ENCODE data around the gene CYP4A22.
"Not testable (repeated sequence)": the region's sequence is repeated elsewhere in the genome, so short reads cannot be mapped to it uniquely, and the experiment has no call there.

Gene CYP4A22

DNA sequence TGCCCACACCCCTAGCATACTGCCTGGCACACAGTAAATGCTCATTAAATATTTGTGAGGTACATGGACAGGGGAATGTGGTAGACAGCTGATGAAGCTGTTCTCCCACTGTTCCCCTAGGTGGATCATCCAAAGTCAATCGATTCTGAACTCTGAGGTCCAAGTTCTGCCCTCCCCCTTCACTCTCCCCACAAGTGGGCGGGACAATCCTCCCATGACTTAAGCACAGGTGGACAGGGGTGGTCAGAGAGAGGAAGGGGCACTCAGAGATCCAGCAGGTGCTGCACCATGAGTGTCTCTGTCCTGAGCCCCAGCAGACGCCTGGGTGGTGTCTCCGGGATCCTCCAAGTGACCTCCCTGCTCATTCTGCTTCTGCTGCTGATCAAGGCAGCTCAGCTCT is at the start of gene CYP4A22:
Gene CYP4A22, plus strand, starts transcription at position 244 of the 400 bp plus-strand sequence. Its CDS starts 45 bp downstream, at position 289.
- no peak for DNase-seq (ENCODE audit: low read depth in 2 of 2)

DNA sequence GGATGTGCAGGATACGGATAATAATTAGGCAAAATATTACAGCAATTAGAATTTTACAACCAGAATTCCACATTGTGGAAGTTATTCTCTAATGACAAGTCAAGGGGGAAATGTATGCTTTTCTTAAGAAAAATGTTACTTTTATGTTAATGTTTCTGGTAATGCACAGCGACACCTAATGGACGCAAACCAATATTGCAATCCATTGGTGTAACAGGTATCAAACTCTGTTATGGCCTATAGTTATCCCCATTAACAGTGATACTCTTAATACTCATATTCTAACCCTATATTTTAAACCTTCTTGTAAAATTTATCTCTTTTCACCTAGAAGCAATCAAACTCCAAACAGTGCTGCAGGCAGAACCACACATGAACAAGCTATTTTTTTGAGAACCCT is 47.9 kb upstream of the CYP4A22 start:
- DNase-seq (ENCODE audit: low read depth in 2 of 2) = peak in 1 of 2 donors; percentile 5

DNA sequence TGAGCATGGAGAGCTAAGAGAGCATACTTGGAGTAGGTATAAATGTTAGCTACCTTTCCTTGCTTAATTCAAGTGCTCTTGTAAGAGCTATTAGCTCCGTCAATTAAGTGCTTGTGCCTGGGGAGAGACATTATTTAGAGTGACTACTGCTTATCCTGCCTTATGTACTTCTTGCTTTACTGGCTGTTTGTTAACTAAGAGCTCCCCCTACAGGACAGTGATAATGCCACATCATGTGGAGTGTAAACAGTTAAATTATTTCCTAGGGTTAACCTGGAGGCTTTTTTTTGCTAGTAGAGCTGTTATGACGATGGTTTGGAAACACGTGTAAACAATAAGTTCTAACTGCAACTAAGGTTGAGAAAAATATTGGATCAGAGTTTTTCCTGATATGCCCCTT is 45.8 kb upstream of the CYP4A22 start:
- DNase-seq (ENCODE audit: low read depth in 2 of 2) = not testable (repeated sequence)

DNA sequence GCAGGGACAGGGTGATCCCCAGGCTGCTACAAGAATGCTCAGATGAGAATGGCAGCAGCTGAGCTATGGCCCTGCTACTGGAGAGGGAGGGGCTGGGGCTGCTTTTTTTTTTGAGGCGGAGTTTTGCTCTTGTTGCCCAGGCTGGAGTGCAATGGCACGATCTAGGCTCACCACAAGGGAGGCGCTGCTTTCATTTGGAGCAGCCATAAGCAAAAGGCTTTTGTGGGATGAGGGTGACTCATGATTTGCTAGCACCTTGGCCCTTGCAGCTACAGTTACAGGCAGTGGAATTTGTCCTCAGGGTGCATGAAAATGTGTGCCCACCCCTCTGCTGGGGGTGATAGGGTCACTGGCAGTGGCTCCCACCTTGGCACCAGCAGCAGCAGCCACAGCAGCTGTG is 32.4 kb upstream of the CYP4A22 start:
- no peak for DNase-seq (ENCODE audit: low read depth in 2 of 2)

GRCh38 chr1:47106792-47107191 is 30.4 kb upstream of the CYP4A22 start:
- no peak for DNase-seq (ENCODE audit: low read depth in 2 of 2)

DNA sequence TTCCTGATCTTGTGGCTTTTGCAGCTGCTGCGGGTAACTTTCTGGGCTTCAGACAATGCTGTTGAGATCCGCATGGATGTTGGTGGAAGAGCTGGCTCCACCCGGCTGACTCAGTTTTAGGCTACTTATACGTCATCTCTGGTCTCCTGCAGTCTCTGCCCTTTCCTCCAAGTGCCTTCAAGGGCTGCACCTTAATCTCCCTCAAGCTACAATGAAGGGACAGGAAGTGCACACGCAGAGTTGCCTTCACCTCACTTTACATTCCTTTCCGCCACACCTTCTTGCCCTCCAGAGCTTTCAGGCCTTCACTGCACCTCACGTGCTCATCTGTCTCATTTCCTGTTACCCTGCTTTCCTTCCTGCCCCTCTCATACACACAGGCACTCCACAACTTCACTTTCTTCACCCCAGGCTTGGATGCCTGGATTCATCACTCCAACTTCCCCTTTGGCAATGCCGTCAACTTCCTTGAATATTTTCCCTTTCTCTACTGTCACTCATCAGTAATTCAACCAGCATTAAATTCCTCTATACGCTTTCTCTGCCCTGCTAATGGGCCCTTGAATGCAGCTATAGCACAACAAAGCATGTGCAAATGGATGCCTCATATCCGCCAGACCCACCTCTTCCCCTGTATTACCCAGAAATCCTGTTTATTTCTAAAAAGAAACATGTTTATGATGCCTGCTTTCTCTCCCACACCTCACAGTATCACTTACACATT is 29.2 kb upstream of the CYP4A22 start:
- DNase-seq (ENCODE audit: low read depth in 2 of 2) = not testable (repeated sequence)

GRCh38 chr1:47109482-47109881 is 27.8 kb upstream of the CYP4A22 start:
- DNase-seq (ENCODE audit: low read depth in 2 of 2) = not testable (repeated sequence)

DNA sequence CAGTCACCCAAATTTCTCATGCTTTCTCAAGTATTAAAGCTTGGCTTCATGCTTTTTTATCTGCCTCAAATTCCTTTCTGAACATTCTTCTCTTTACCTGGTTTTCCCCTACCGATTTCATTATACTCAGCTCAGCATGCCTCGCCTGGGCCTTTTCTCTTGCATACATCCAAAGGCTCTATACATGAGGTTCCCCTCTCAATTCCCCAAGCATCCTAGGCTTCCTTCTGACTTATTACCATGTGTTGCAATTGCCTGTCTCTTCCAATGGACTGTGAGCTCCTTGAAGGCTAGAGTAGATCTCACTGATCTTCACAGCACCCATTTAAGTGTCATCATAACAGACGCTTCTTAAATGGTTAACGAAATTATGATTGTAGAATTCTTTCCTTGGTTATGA is 24.1 kb upstream of the CYP4A22 start:
- no peak for DNase-seq (ENCODE audit: low read depth in 2 of 2)

DNA sequence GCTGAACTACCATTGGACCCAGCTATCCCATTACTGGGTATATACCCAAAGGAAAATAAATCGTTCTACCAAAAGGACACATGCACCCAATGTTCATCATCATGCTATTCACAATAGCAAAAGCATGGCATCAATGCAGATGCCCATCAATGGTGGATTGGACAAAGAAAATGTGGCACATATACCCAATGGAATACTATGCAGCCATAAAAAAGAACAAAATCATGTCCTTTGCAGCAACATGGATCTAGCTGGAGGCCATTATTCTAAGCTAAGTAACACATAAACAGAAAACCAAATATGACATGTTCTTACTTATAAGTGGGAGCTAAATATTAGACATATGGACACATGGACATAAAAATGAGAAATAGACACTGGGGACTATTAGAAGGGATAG is 16.2 kb upstream of the CYP4A22 start:
- DNase-seq (ENCODE audit: low read depth in 2 of 2) = not testable (repeated sequence)

DNA sequence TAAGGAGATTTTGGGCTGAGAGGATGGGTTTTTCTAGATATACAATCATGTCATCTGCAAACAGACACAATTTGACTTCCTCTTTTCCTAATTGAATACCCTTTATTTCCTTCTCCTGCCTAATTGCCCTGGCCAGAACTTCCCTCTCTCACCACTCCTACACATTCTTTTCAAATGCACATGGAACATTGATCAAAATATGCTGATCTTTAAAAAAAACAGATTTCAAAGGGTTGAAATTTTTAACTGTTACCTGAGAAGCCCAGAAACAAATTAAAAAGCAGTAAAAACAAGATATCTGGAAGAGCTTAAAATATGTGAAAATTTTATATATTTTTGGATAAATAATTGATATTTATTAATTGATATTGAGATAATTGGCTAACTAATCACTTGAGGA is 12.4 kb upstream of the CYP4A22 start:
- DNase-seq (ENCODE audit: low read depth in 2 of 2) = not testable (repeated sequence)

- not testable (repeated sequence) for DNase-seq (ENCODE audit: low read depth in 2 of 2)
These were observed 10.2 kb upstream of the CYP4A22 start for GRCh38 chr1:47126997-47127396.

DNA sequence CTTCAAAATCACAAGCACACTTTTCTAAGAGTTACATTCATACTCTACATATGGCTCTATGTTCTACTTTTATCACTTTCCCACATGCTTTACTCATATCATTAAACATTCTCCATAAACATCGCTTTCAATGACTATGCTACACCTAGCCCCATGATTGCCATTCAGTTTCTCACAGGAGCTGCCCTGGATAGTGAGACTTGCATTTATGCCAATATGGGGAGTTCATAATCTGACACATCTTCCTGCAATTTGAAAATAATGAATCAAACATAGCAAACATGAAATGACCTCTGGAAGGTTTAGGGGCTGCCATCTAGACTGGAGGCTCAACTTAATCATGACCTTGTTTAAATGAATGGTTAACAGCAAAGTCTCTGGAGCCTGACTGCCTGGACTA is 9.0 kb upstream of the CYP4A22 start:
- DNase-seq (ENCODE audit: low read depth in 2 of 2) = no peak

- DNase-seq (ENCODE audit: low read depth in 2 of 2) = not testable (repeated sequence)
These were observed 8.4 kb upstream of the CYP4A22 start for GRCh38 chr1:47128854-47129253.

- not testable (repeated sequence) for DNase-seq (ENCODE audit: low read depth in 2 of 2)
These were observed 7.6 kb upstream of the CYP4A22 start for GRCh38 chr1:47129489-47130230.

- not testable (repeated sequence) for DNase-seq (ENCODE audit: low read depth in 2 of 2)
These were observed 4.6 kb upstream of the CYP4A22 start for GRCh38 chr1:47132665-47133064.

DNA sequence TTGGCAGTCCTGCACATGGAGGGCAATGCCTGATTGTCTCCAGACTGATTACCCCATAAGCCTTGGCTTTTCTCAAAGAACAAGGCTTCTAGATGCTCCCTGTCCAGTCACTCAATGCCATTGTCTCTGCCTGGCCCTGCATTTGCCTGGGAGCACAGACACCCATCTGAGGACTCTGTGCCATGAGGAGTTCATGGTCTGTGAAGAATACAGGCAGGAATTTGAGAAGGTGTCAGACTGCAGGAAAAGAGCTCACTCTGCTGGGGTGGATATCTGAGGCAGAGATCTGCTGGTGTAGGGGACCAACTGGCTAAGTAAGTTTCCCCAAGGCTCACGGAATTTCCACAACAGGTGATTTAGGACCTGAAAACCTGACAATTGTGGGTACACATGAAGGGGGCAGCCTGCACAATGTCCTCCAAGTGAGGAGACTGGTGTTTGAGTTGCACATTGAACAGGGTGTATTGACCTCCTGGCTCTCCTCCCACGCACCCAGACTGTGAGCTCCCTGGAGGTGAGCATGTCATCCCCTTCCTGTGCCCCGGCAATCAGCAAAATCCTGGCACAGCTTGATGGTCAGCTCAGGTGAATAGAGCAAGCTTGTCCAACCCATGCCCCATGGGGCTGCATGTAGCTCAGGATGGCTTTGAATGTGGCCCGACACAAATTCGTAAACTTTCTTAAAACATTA is 829 bp downstream of the CYP4A22 start:
- no peak for DNase-seq (ENCODE audit: low read depth in 2 of 2)

DNA sequence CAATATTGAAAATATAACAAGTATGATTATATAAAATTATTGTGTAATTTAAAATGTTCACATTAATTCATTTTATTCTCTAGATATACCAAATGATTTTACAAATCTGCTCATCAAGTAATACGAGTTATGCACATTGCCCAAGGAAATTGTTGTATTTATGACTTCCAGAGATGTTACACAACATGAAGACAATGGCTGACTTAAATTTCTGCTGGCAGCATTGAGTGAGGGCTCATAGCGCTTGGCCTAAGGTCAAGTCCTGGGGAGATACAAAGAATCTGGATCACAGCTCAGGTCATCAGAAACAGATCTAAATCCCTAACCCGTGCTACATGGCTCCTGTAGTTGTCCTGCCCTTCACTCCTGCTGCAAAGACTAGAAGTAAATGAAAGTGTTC is 3.1 kb downstream of the CYP4A22 start:
- DNase-seq (ENCODE audit: low read depth in 2 of 2) = not testable (repeated sequence)

DNA sequence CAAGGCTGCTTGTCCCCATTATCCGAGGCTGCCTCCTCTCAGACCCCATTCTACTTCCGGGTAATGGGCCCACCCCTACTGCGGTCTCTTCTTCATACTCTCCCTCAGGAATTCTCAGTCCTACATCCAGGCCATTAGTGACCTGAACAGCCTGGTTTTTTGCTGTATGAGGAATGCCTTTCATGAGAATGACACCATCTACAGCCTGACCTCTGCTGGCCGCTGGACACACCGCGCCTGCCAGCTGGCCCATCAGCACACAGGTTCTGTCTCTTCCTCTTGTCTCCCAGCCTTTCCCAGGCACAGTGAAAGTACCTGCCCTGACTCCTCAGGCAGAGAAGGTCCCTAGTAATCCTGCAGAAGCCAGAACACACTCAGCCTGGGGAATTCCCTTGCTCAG is 6.4 kb downstream of the CYP4A22 start:
- DNase-seq (ENCODE audit: low read depth in 2 of 2) = not testable (repeated sequence)

DNA sequence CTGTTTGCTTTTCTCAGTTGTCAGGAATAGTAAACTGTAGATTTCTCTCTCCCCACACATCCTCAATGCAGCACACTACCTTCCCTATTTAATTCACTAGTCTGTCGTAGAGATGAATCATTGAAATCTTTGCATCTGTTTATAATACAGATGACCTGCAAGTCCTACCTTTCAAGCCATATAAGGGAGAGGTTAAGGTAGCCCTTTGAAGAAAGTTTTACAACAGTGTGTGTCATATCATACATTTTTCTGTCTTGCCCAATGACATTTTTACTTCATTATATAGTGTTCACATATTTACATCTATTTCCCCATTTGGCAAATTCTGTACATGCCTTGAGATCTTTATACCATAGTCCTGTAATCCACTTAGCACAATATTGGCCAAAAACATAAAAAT is 9.3 kb downstream of the CYP4A22 start:
- not testable (repeated sequence) for DNase-seq (ENCODE audit: low read depth in 2 of 2)

DNA sequence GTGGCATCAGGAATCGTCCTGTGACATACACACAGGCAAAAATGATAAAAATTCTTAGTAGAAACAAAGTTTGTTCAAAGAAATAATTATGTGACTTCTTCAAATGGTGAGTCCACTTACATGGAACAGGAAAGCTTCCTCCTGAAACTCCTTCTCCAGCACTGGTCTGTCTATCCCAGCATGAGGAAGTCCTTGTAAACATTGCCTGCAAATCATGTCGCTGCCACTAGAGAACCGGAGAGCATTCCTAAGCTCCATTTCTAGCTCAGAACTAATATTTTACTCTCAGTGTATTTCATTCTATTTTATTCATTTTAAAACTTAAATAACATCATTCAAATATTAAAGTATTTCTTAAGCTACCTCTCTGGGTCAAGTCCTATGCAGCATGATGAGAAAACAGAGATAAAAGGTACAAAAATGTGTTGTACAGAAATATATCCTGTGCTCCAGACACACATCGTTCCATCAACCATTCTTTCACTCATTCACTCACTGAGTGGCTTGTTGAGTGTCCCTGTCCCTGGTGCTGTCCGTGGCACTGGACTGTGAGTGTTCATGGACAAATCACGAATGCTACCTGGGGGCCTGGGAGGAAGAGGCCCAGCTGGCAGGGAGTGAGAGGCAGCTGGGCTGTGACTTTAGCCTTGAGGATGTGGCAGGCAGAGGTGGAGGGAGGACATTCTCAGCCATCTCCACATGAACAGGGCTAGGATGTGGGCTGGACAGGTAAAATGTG is 10.0 kb downstream of the CYP4A22 start:
- DNase-seq (ENCODE audit: low read depth in 2 of 2) = no peak

DNA sequence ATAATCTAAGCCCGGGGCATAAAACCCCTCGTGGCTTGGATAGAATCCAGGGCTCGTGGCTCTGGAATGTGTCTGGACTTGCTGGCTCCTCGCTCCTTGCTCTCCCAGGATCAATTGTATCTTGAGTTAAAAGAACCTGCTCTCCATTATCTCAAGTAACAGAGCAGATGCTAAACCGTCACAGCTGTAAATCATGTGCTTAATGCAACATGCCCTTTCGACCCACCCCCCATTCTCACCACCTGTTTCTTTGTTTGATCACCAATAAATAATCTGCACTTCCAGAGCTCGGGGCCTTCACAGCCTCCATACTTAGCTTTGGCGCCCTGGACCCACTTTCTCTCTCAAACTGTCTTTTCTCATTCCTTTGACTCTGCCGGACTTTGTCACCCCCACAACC is 11.9 kb downstream of the CYP4A22 start:
- DNase-seq (ENCODE audit: low read depth in 2 of 2) = not testable (repeated sequence)

- not testable (repeated sequence) for DNase-seq (ENCODE audit: low read depth in 2 of 2)
These were observed 19.2 kb downstream of the CYP4A22 start for GRCh38 chr1:47156457-47156856.
